Measurements from ENCODE around the gene MIGA1. TPM values are rescaled to one million over a fixed set of nuclear protein-coding genes. Genes with fewer than 3 reads are reported as not detected.

The MIGA1 gene
- total RNA-seq, 2 experiments from 2014 or later = 9.1 to 9.9 TPM

DNA sequence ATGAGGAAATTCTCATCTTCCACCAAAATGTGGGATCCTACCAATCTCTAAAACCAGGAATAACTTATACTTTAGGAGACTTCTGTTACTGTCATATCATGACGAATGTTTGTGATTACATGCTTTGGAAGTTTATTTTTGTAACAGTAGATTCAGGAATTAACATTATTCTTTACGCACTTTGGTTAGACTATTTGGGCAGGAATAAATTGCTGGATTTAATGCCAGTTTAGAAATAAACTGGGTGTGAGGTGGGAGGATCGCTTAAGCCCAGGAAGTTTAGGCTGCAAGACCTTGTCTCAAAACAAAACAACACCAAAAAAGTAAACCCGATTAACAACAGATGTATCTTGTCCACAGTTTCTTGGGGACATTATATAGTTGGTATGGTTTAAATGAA is 52.1 kb downstream of the MIGA1 start:
- H3K27me3 Mint-ChIP-seq = no peaks in the 10 kb centered on the region
- POLR2A ChIA-PET = interaction anchor here (0.6 kb wide), 1 partner anchor 388 kb away, joined by 3 read pairs; no protein-coding TSS in a partner anchor
- intact Hi-C loops (cut with micrococcal nuclease) = no loop called here
- H3K4me3 Mint-ChIP-seq = no peak overlapping the region
- no peak for DNase-seq
- peaks cover 8% of the 10 kb centered on the region for H3K36me3 Mint-ChIP-seq
- H3K27ac Mint-ChIP-seq = no peak overlapping the region
- H3K9me3 Mint-ChIP-seq = no peaks in the 10 kb centered on the region
- peaks cover 2% of the 10 kb centered on the region for H3K4me1 Mint-ChIP-seq (ENCODE audit: low read depth)
- CTCF ChIA-PET = interaction anchor here (0.7 kb wide), 1 partner anchor 9 kb away, joined by 3 read pairs; no protein-coding TSS in a partner anchor

DNA sequence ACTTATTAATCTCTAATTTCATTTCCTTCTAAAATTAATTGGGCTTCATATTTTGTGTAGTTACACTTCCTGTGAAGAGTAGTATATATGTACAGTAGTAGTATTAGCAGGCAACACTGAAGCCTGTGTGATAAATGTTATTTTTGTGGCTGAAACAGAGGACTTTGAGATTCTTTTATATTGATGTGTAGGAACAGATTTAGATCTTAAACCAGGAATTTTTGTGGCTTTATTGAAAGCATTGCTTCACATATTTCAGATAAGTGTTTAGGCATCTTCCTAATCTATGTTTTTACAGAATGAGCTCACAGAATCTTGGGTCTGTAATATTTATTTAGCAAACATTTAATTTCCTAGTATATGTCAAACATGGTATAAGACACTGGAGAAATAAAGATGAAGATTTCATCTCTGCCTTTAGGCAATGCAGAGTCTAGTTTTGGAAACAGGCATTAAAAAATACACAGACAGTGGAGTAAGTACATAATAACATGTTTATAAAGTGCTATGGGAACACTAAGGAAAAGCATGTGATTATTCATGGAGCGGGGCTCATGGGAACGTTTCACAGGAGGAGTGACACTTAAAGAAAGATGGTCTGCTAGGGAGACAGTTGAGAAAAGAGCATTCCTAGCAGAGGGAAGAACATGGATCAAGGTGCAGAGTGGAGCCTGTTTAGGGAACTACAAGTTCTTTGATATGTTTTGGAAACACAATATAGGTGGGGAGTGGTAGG is 52.7 kb downstream of the MIGA1 start:
- no peak overlapping the region for H3K27ac Mint-ChIP-seq
- peaks cover 2% of the 10 kb centered on the region for H3K4me1 Mint-ChIP-seq (ENCODE audit: low read depth)
- ChIA-PET CTCF (no interaction called here), POLR2A (interaction anchor here (0.6 kb wide), 1 partner anchor 388 kb away, joined by 3 read pairs; no protein-coding TSS in a partner anchor)
- no peaks in the 10 kb centered on the region for H3K9me3 Mint-ChIP-seq
- peaks cover 6% of the 10 kb centered on the region for H3K36me3 Mint-ChIP-seq
- no peak overlapping the region for H3K4me3 Mint-ChIP-seq
- intact Hi-C loops (cut with micrococcal nuclease) = no loop called here
- H3K27me3 Mint-ChIP-seq = no peaks in the 10 kb centered on the region
- no peak for DNase-seq

DNA sequence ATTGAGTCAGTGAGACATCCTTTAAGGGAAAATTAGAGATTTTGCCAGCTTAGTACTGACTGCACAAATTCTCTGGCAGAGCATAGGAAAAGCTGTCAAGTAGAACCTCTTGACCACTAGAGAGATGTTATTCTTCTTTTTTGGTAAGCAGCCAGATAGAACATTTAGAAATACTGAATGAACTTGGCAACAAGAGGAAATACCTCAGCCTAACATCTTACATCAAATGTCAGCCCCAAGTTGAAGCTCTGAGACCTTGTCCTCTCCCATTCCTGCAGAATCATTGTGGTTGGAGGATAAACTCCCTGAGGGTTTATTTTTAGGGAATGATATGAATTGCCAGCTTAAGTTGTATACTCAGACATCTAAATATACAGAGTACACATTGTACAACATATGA is 53.5 kb downstream of the MIGA1 start:
- CTCF ChIA-PET = no interaction called here
- intact Hi-C loops (cut with micrococcal nuclease) = no loop called here
- POLR2A ChIA-PET = no interaction called here
- no peaks in the 10 kb centered on the region for H3K9me3 Mint-ChIP-seq
- H3K27ac Mint-ChIP-seq = no peak overlapping the region
- DNase-seq = no peak
- H3K4me3 Mint-ChIP-seq = no peak overlapping the region
- H3K36me3 Mint-ChIP-seq = peaks cover 5% of the 10 kb centered on the region
- H3K4me1 Mint-ChIP-seq (ENCODE audit: low read depth) = peaks cover 2% of the 10 kb centered on the region
- H3K27me3 Mint-ChIP-seq = no peaks in the 10 kb centered on the region

DNA sequence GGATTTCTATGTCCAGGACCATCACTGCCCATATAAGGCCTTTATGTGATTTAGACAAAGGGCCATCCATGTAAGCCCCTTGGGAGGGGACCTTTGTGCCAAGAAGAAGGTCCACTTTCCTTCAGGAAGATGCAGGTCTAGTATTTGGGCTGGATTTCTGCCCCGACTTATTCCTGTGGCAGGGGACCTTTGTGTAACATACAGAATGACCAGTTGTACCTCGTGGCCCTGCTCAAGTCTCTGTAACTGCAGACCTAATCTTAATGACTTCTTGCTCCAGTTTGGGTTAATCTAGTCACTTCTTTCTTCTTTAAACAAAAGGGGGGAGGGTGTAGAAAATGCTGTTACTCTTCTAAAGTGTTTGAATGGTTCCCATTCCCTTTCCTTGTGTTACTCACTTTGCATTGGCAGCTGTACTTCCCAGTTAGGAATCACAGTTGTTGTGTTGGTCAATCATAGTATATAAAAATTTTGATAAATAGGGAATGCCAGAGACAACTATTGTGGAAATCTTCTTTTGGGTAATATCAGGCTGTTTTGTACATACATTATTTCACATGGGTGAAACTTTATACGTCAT is 54.2 kb downstream of the MIGA1 start:
- H3K27me3 Mint-ChIP-seq = no peaks in the 10 kb centered on the region

DNA sequence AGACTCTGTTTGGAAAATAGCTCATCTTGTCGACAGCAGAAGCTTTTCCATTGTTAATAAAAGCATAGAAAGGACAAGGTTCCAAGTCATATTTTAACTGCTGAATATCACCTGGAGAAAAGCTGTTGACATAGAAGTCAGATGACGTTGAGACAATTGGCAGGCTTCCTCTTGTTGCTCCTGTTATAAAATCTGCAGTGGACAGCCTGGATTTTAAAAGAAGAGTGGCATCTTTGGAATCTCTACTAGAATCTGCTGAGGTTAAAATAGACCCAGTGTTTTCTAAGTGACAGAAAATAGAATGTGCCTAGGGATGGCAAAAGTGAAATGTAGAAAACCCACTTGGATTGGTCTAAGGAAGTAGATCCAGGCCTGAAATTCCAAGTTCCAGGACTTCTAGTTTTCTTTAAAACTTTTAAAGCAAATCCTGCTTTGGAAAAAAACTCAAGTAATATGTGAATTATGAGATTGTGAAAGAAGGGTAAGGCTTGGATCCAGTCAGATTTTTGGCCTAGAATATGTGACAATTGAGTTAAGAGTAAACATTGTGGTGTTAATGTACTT is 55.4 kb downstream of the MIGA1 start:
- Mint-ChIP-seq H3K27ac (no peak overlapping the region), H3K4me1 (ENCODE audit: low read depth) (no peaks in the 10 kb centered on the region), H3K4me3 (no peak overlapping the region), H3K36me3 (peaks cover 4% of the 10 kb centered on the region), H3K9me3 (no peaks in the 10 kb centered on the region), H3K27me3 (no peaks in the 10 kb centered on the region)
- intact Hi-C loops (cut with micrococcal nuclease) = no loop called here
- CTCF ChIA-PET = no interaction called here
- POLR2A ChIA-PET = no interaction called here
- DNase-seq = no peak

More for the DNA sequence above, 54.2 kb downstream of the MIGA1 start:
- DNase-seq = no peak
- no peak overlapping the region for H3K4me3 Mint-ChIP-seq
- ChIA-PET POLR2A (no interaction called here), CTCF (no interaction called here)
- intact Hi-C loops (cut with micrococcal nuclease) = no loop called here
- no peaks in the 10 kb centered on the region for H3K4me1 Mint-ChIP-seq (ENCODE audit: low read depth)
- H3K36me3 Mint-ChIP-seq = peaks cover 4% of the 10 kb centered on the region
- no peak overlapping the region for H3K27ac Mint-ChIP-seq
- H3K9me3 Mint-ChIP-seq = no peaks in the 10 kb centered on the region

DNA sequence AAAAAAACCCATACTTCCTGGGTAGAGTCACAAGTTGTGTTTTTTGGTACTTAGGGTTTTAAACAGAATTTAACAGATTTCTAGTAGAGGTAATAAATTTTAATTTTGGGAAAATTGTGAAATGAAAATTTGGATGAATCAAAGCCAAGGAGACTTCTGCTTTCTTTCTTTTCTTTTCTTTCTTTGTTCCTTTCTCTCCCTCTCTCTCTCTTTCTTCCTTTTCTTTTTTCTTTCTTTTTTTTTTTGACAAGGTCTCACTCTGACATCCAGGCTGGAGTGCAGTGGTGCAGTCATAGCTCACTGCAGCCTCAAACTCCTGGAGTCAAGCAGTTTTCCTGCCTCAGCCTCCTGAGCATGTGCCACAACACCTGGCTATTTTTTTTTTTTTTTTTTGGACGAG is 62.1 kb downstream of the MIGA1 start:
- CTCF ChIA-PET = no interaction called here
- Mint-ChIP-seq H3K9me3 (no peaks in the 10 kb centered on the region), H3K4me3 (no peak overlapping the region), H3K36me3 (peaks cover 3% of the 10 kb centered on the region), H3K27ac (no peak overlapping the region), H3K27me3 (no peaks in the 10 kb centered on the region), H3K4me1 (ENCODE audit: low read depth) (no peaks in the 10 kb centered on the region)
- DNase-seq = no peak
- intact Hi-C loops (cut with micrococcal nuclease) = no loop called here
- POLR2A ChIA-PET = no interaction called here

DNA sequence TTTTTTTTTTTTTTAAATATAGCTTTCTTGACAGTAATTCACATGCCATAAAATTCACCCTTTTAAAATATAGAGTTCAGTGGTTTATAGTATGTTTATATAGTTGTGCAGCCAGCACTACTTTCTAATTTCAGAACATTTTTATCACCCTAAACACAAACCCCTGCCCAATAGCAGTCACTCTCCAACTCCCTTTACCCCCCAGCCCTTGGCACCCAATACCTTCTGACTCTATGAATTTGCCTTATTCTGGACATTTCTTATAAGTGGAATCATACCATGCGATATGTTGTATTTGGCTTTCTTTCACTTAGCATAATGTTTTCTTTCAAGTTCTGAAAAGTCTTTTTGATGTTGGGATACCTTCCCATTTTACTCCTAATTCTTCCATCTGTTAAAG is 66.5 kb downstream of the MIGA1 start:
- H3K36me3 Mint-ChIP-seq = peaks cover 11% of the 10 kb centered on the region
- POLR2A ChIA-PET = no interaction called here

DNA sequence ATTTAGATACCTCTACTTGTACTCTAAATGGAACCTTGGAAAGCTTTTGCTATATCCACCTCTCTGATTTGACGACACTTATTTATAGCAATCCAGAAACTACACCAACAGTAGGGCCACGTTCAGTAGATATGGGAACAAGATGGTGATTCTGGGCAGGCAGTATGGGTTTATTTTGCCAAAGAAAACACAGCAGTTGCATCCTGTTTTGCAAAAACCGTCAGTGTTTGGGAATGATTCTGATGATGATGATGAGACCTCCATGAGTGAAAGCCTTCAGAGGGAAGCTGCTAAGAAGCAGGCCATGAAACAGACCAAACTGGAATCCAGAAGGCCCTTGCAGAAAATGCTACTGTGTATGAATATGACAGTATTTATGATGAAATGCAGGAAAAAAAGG is 67.5 kb downstream of the MIGA1 start:
- POLR2A ChIA-PET = no interaction called here

More for the DNA sequence above, 66.5 kb downstream of the MIGA1 start:
- Mint-ChIP-seq H3K9me3 (no peaks in the 10 kb centered on the region), H3K4me3 (no peak overlapping the region), H3K27ac (no peak overlapping the region), H3K4me1 (ENCODE audit: low read depth) (no peaks in the 10 kb centered on the region), H3K27me3 (no peaks in the 10 kb centered on the region)
- no peak for DNase-seq
- CTCF ChIA-PET = no interaction called here
- intact Hi-C loops (cut with micrococcal nuclease) = no loop called here

DNA sequence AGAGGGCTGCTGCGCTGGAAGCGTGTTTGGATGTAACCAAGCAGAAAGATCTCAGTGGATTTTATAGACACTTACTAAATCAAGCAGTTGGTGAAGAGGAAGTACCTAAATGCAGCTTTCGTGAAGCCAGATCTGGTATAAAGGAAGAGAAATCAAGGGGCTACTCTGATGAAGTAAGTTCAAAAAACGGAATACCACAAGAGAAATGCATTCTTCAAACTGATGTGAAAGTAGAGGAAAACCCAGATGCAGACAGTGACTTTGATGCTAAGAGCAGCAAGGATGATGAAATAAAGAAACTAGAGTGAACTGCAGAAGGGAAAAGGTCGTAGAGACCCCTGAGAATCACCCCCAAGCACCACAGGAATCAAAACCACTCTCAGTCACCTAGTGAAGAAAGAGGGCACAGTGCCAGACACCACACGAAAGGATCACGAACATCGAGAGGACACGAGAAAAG is 68.2 kb downstream of the MIGA1 start:
- POLR2A ChIA-PET = no interaction called here
- CTCF ChIA-PET = no interaction called here
- Mint-ChIP-seq H3K27me3 (no peaks in the 10 kb centered on the region), H3K27ac (no peak overlapping the region), H3K4me3 (no peak overlapping the region), H3K36me3 (peaks cover 13% of the 10 kb centered on the region), H3K4me1 (ENCODE audit: low read depth) (no peaks in the 10 kb centered on the region), H3K9me3 (no peaks in the 10 kb centered on the region)
- intact Hi-C loops (cut with micrococcal nuclease) = no loop called here
- no peak for DNase-seq

More for the DNA sequence above, 67.5 kb downstream of the MIGA1 start:
- Mint-ChIP-seq H3K4me1 (ENCODE audit: low read depth) (no peaks in the 10 kb centered on the region), H3K36me3 (peaks cover 13% of the 10 kb centered on the region), H3K4me3 (no peak overlapping the region), H3K27ac (no peak overlapping the region), H3K9me3 (no peaks in the 10 kb centered on the region), H3K27me3 (no peaks in the 10 kb centered on the region)
- CTCF ChIA-PET = no interaction called here
- DNase-seq = no peak
- intact Hi-C loops (cut with micrococcal nuclease) = no loop called here

DNA sequence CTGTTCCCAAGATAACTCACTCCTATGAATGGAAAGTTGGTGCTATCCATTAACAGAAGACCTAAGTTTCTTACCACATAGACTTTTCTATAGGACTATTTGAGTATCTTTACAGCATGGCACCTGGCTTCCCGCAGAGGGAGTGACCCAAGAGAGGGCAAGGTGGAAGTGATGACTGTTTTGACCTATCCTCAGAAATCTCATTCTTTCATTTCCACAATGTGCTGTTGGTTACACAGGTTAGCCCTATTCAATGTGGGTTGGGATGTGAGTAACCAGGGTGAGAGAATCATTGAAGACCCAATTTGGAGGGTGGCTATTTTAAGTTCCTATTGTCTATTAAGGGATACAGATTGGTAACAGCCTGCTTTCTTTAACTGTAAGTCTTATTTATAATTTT is 70.6 kb downstream of the MIGA1 start:
- ChIA-PET POLR2A (no interaction called here), CTCF (no interaction called here)
- H3K9me3 Mint-ChIP-seq = peaks cover 14% of the 10 kb centered on the region
- intact Hi-C loops (cut with micrococcal nuclease) = no loop called here
- no peaks in the 10 kb centered on the region for H3K27me3 Mint-ChIP-seq
- H3K27ac Mint-ChIP-seq = no peak overlapping the region
- peaks cover 35% of the 10 kb centered on the region for H3K36me3 Mint-ChIP-seq
- no peak overlapping the region for H3K4me3 Mint-ChIP-seq
- DNase-seq = no peak
- no peaks in the 10 kb centered on the region for H3K4me1 Mint-ChIP-seq (ENCODE audit: low read depth)

DNA sequence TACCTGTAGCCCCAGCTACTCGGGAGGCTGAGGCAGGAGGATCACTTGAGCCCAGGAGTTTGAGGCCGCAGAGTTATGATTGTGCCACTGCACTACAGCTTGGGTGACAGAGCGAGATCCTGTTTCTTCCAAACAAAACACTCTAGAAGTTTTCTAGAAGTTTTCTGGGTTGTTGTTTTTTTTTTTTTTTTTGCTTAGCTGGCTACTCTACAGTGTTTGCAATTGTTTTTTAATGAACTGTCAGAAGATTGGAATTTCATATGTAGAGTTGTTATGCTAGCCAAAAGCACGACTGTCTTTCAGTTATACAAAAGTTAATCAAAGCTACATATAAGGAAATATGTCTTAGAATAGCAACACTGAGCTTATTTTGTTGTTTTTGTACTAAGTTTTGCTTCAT is 78.1 kb downstream of the MIGA1 start:
- ChIA-PET CTCF (no interaction called here), POLR2A (no interaction called here)
- Mint-ChIP-seq H3K27ac (no peak overlapping the region), H3K27me3 (no peaks in the 10 kb centered on the region), H3K4me3 (no peak overlapping the region), H3K4me1 (ENCODE audit: low read depth) (peaks cover 5% of the 10 kb centered on the region), H3K9me3 (peaks cover 31% of the 10 kb centered on the region), H3K36me3 (peaks cover 58% of the 10 kb centered on the region)
- no peak for DNase-seq
- intact Hi-C loops (cut with micrococcal nuclease) = no loop called here

DNA sequence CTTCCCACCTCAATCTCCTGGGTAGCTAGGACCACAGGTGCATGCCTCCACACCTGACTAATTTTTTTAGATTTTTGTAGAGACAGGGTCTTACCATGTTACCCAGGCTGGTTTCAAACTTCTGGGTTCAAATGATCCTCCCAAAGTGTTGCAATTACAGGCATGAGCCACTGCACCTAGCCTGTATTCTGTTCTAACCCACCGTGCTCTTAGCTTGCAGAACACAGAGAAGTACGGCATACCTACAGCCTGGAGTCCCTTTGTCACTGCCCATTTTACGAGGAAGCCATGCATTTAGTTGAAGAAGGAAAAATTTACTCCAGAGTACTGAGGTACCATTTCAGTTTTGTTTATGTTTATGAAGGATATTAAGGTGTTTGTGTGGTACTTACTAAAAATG is 79.3 kb downstream of the MIGA1 start:
- H3K36me3 Mint-ChIP-seq = peaks cover 55% of the 10 kb centered on the region
- ChIA-PET CTCF (no interaction called here), POLR2A (interaction anchor here (0.6 to 0.9 kb wide), 2 partner anchors 120 to 1840 kb away, joined by 4 read pairs; partner anchors contain the start of gene FUBP1)
- H3K4me1 Mint-ChIP-seq (ENCODE audit: low read depth) = peaks cover 5% of the 10 kb centered on the region
- DNase-seq = no peak
- intact Hi-C loops (cut with micrococcal nuclease) = no loop called here
- H3K9me3 Mint-ChIP-seq = peaks cover 31% of the 10 kb centered on the region
- H3K4me3 Mint-ChIP-seq = no peak overlapping the region
- H3K27me3 Mint-ChIP-seq = no peaks in the 10 kb centered on the region
- H3K27ac Mint-ChIP-seq = no peak overlapping the region

DNA sequence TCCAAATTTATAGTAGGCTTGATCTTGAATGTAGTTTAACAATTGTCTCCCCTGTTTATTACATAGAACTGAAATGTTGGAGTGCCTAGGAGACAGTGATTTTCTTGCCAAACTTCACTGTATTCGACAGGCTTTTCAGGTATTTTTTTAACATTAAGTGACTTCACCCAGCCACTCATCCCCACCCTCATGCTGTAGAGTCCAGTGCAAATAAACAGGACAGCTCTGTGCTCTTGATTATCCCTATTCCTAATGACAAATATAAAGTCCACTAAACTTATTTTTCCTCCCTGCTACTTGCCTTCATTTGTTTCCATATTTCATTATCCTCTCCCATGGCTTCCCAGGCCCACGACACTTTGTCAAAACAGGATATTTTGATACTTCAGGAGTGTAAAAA is 79.8 kb downstream of the MIGA1 start:
- Mint-ChIP-seq H3K36me3 (peaks cover 49% of the 10 kb centered on the region), H3K4me3 (no peak overlapping the region), H3K9me3 (peaks cover 26% of the 10 kb centered on the region), H3K27ac (no peak overlapping the region), H3K4me1 (ENCODE audit: low read depth) (peaks cover 5% of the 10 kb centered on the region), H3K27me3 (no peaks in the 10 kb centered on the region)
- DNase-seq = no peak
- CTCF ChIA-PET = interaction anchor here (0.7 kb wide), 1 partner anchor 73 kb away, joined by 3 read pairs; no protein-coding TSS in a partner anchor
- POLR2A ChIA-PET = no interaction called here
- intact Hi-C loops (cut with micrococcal nuclease) = no loop called here

Measured in activated CD4-positive, alpha-beta memory T cell treated with anti-CD3 and anti-CD28 coated beads for 36 hours (primary cell).